ENCODE results near the gene RPLP2.

Gene RPLP2

DNA sequence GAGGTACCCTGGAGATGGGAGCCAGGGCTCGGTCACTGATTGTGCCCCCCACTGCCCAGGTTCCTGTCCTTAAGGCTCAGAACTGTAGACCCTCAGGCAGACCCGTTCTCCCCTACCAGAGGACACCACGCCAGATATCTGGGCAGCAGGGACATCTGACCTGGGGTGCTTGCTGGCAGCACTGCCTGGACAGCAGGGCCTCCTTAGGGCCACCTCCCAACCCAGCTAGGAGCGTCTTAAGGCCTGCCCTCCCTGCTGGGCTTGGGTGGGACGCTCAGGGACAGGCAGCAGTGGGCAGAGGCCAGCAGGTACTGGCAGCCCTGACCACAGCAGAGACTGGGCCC lies 29.5 kb downstream of the RPLP2 start:
- no peak for DNase-seq

DNA sequence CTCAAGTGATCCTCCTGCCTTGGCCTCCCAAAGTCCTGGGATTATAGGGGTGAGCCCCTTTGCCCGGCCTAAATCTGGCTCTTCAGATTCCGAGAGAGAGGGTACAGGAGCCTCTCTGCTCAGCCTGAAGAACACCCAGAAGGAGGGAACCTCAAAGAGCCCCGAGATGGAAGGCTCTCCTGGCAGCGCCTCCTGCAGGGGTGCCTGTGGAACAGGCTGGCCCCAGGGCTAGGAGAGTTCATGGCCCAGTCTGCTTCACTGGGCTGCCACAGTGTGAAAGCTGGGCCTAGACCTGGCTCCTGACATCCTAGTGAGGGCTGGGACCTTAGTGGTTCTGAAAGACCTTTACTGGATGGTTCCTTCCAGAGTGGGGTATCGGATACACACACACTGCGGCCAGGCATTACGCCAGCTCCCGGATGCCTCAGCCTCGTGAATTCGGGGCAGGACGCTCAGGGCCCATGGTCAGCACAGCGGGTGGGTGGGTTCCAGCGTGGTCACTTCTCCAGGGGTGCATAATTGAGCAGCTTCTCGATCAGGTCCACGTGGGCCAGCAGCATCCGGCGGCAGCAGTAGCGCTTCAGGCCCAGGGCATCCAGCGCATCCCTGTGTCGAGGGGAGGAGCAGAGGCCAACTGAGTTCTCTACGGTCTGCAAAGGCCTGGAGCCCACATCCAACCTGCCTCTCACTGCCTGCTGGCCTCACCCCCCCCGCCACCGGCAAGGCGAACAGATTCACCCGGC lies 30.3 kb downstream of the RPLP2 start:
- no peak for DNase-seq

DNA sequence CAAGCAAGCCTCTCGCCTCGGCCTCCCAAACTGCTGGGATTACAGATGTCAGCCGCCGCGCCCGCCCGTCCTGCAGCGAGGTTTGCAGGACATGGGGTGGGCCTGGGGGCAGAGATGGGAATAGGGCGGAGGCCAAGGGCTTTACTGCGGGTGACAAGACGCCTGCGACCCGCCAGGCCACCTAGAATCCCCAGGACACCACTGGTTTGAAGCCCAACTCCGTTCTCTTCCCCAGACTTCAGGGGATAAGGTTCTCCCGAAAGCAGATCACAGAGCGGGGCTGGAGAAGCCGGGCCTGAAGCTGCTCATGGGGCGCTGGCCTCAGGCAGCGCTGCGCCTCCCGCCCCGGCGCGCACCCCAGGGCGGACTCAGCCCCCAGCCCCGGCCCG lies 32.2 kb downstream of the RPLP2 start:
- DNase-seq = peak; percentile 42

DNA sequence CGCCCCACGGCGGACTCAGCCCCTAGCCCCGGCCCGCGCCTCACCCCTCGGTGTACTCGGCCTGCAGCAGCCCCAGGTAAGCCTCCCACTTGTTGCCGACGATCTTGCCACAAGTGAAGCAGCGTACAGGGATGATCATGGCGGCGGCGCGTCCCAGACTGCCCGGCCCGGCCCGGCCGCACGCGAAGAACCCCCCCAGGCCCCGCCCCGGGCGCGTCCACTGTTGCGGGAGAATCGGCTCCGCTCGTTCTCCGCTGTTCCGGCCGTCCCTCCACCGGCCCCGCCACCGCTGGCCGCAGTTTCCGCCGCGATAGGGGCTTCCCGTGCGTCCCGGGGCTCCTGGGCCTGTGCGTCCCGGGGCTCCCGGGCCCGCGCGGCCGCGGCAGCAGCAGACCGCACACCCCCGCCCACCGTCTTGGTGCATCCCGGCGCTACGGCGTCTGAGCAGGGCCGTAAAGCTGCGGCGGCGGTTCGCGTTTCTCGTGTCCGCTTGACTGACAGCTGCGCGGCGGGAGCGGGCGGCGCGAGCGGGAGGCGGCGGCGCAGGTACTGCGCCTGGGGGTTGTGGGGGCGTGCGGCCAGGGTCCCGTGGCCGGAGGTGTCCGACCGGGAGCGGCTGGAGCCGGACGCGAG lies 32.7 kb downstream of the RPLP2 start, which contains the start of the genes POLR2L and TSPAN4:
POLR2L (minus strand) TSS at position 160 of the 633 bp plus-strand sequence; CDS start at position 139, 21 bp downstream.
TSPAN4 (plus strand) TSS at position 483 of the 633 bp plus-strand sequence. CDS start 7,453 bp downstream, outside the sequence.
- DNase-seq = peak; percentile 88

DNA sequence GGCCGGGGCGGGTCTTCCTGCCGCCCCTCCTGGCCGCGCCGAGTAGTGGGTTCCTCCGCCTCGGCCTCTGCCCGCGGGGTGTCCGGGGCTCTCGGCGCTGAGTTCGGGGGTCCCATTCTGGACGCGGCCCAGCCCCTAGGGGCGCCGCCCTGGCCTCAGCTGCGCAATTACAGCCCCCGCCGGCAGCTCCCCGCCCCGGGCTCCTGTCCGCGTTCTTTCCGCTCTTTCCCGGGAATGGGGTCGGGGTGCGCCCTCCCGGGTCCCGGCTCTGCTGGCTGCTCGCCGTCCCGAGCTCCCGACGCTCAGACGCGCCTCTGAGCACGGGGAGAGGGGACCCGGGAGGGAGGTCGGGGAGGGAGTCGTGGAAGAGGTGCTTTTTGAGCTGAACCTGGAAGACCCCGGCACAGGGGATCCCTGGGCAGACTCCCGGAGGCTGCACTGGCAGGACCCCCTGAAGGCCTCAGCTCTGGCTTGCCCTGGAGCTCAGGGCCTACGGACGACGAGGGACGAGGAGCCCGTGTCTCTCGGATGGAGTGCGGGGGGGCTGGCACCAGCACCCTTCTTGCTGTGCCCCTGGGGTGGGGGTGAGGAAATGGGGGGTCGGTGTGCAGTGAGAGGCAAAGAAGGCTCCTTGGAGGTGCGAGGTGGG lies 33.4 kb downstream of the RPLP2 start:
- no peak for DNase-seq

DNA sequence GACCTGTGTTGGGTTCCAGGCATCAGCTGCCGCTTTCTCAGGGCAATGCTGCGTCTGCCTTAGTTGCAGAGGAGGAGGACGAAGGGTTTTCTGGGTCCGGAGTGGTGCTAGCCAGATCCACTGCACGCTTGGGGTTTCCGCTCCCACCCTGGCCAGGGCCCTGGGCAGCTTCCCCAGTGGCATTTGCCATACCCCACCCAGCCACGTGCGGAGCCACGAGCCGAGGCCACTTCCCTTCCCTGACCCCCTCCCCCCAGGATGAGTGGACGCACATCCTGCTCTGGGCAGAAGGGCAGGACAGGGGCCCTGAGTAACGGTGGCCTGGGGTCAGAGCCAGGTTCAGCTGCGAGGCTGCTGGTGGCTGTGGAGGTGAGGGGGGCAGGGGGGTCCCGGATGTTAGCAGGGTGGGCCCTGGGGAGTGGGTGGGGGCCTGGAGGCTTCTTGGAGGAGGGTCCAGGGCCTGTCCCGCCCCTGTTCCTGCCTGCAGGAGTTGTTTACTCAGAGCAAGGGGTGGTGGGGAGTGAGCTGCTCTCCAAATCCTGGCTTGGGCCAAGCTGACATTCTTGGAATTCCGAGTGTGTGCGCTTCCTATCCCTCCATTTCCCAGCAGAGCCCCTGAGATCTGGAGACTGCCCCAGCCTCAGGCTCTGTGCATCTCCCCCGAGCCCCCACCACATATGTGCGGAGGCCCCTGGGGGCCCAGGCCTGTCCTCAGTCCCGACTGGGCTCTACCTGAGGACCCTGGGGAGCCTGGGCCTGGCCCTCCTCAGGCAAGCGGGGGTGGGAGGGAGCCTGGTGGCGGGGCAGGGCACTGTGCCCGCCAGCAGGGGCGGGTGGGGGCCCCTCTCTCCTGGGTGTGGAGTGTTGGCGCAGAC lies 34.3 kb downstream of the RPLP2 start:
- peak; percentile 74 for DNase-seq

DNA sequence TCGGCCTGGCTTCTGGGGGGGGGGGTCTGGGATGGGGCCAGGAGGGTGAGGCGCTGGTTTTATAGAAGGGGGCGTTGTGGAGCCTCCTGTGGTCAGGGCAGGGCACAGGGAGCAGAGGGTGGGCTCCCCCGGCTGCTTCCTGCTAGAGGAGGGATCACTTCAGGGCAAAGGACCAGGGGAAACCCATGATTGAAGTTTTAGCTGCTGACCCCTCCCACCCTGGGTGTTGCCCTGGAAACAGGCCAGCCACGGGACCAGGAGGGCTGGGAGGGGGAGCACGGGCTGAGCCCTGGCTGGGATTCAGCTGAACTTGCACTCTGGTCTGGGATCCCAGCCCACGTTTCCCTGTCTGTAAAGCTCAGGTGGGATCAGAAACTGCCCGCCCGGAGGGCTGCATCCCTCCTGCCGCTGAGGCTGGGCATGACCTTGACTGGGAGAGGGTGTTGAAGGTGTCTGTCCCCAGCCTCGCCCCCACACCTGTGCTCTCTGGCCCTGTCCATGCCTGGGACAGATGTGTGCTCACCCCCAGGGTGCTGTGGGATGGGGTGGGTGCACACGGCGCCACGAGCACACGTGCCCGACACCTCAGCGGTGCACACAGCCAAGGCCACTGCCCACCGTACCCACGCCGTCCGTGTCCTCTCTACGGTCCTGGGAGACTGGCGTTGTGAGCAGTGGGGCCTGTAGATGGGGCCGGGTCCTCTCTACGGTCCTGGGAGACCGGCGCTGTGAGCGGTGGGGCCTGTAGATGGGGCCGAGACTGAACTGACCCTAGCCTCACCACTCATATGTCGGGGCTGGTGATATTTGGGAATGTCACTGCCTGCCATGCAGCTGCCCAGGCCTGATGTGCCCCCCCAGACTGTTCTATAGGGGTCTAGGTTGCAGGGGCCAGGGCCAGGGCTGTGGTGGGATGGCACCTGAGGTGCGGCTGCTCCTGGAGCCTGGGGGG lies 35.2 kb downstream of the RPLP2 start:
- DNase-seq = peak; percentile 61

DNA sequence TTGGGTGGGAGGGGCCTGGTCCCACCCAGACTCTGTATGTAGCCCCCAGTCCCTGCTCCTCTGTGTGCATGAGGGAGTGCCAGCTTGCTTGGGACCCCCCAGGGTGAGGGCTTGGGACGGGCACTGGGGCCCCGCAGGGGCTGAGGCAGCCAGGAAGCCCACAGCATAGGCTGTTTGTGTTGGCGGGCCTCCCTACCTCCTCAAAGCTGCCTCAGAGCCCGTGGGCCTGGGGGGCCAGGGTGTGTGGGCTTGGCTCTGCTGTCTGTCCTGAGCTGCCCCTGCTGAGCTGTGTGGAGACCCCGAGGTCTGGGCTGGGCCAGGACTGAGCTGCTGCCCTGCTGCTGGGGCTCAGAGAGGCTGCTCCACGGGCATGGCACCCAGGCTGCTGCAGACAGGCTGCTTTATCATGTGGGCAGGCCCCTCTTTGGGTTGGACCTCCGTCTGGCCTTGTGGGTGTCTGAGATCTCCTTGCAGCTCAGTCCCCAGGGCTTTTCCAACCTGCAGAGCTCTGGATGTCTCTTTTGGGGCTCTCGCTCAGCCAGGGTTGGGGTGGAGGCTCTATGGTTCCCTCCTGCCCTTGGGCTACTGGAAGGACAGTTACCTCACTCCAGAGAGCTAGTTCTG lies 36.2 kb downstream of the RPLP2 start:
- DNase-seq = no peak

DNA sequence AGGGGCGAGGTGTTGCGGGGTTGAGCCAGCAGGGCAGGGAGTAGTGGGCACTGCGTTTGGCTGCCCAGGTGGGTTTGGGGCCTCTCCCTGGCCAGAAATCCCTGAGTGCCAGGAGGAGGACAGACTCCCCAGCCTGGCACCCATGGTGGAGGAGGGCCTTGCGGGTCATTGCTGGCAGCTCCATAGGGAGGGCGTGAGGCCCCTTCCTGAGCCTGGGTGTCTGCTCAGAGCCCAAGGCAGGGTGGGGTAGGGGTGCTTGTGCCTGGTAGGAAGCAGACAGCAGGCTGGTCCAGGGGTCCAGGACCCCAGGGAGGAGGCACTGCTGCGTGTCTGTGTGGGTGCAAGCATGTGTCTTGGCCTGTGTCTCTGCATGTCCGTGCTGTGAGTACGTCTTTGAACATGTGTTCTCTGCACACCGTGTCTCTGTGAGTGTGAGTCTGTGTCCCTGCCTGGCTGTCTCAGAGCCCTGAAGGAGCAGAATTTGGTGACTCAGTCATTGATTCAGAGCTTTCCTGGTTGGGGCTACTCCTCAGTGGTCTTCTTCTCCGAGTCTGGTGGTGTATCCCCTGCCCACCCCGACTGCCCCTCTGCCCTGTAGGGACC lies 36.8 kb downstream of the RPLP2 start:
- DNase-seq = no peak

DNA sequence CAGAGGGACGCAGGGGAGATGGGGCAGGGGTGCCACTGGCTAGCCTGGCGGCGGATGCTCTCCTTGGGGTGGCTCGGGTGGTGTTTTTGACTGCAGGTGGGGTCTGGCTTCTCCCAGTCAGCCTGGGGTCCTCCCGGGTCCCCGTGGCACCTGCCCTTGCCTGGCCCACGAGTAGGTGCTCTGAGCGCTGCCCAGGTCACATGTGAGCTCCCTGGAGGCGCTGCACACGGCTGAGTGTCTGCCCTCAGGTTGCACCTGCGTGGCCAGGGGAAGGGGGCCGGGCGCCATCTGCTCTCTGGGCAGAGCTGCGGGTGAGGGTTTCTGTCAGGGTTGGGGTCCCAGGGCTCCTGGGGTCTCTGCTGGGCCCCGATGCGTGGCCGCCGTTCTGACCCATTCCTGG lies 38.1 kb downstream of the RPLP2 start:
- no peak for DNase-seq

DNA sequence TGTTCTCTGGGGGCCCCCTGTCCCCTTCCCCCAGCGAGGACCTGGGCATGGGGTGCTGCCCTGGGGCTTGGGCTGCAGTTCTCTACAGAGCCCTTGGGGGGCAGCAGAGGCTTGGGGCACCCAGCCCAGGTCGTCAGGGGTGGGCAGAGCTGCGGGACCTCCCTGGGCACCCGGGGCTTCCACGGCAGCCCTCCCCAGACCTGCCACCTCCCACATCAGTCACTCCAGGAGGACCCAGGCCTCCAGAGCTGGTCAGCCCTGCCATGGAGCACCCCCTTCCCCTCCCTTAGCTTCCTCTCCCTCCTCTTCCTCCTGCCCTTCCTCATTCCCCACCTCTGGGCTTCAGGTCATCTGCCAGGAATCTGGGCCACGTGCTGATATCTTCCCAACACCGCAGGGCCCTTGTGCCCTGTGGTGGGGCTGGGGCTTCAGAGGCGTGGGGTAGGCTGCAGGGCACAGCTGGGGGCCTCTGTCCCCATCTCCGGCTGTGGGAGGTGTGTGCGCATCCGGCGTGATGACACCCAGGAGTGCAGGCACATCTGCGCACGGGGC lies 38.7 kb downstream of the RPLP2 start:
- no peak for DNase-seq

DNA sequence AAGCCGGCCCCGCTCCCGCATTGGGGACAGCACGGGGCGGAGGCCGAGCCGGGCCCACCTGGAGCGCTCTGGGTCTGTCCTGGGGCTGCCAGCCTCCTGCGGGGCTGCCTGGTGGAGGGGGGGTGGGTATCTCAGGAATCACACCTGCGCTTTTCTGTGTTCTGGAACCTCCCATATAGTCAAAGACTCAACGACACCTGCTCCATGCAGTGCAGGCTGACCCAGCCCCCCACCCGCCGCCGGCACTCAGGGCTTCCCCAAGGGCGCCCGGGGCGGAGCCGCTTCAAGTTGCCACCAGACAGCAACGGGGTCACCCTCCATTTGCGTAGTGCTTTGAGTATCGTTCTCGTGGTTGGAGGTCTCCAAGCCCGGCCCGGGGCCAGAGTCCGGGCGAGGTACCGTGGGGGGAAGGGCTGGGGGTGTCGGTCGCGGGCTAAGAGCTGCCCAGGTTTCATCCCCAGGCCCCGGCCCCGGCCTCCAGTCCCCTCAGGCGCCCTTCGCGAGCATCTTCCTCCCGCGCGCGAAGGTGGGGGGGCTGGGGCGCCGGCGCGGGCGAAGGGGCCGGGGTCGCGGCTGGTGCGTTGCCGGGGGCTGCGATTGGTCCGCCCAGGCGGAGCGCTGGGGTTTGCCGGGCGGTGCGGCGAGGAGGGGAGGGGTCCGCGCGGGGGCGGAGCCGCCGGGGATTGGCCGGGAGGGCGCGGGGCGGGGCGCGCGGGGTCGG lies 39.5 kb downstream of the RPLP2 start:
- DNase-seq = no peak

DNA sequence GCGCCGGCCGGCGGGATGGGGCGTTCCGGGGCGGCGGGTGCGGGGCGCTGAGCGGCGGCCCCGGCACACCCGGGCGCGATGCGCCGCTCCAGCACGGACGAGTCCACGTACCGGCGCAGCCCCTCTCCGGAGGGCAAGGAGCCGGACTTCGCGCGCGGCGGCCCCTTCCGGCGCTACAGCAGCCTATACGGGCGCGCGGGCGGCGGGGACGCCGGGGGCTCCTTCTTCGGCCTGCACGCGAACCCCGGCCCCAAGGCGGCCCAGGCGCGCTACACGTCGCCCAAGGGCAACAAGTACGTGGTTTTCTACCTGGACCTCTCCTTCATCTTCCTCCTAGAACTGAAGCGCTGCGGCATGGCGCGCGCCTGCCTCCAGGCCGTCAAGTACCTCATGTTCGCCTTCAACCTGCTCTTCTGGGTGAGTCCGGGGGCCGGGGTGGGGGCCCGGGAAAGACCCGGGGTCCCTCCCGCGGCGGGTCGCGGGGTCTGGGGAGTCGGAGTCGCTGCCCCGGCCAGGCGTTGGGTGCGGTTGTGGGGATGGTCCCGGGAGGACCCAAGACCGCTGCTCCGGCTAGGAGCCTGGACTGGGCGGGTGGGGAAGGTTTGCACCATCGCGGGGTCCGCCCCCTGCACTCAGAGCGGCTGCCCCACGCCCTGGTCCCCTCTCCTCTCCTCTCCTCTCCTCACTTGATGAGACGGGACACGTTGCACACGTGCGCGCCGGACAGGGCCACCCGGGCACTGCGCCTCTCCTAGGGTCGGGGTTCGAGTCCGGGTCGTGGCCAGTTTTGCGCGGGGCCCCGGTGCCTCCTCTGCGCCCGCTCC lies 40.4 kb downstream of the RPLP2 start:
- no peak for DNase-seq

DNA sequence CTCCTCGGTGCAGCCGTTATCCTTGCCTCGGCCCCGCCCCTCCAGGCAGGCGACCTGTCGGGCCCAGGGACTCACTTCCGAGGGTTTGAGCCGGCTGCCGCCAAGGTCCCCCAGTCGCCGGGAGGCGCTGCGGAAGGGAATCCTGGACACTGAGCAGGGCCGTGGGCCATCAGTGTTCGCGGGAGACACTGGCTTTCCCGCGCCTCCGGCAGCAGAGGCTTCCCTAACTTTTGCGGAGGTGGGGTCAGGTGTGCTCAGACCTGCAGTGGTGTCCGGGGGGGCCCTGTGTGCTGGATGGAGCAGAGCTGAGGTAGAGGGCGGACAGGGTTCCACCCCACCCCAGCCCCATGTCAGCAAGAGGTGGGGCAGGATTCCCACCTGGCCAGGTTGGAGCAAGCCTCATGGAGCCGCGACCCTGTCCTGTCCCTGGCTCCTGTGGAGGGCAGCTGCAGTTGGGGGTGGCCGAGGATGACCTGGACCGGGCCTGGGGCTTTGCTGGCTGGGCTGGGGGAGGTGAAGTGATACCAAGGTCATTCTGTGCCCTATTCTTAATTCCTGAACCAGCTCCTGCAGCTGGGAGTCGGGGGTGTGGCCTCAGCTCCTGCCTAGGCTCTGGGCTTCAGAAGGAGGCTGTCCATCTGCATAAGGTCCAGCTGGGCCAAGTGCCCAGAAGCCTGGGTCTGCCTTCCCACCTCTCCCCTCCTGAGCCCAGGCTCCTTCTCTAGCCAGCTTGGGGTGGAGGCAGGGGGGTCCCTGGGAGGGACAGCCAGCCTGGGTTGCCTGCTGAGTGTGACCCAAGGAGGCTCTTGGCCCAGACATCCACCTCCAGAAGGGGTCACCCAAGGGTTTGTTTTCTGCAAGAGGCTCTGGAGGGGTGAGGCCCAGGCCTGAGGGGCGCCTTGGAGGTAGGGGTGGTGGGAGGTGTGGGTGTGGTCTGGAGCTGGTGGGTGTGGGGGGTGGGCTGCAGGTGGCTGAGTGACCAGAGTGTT lies 41.3 kb downstream of the RPLP2 start:
- DNase-seq = no peak

DNA sequence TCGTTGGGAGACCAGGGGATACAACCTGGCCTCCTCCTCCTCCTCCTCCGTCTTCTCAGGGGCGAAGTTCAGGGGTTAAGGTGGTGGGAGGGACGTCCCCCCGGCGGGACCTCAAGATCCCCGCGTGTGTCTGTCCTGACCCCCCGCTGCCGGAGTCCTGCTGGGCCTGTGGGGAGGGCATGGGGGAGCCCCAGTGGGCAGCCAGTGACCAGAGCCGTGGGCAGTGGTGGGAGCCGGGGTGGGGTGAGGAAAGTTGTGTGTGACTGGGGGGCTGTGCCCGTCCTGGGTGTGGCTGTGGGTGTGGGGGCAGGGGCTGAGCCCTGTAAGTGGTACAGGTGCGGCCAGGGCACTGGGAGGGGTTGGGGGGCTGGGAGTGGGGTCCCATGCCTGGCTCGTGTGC lies 43.0 kb downstream of the RPLP2 start:
- no peak for DNase-seq

DNA sequence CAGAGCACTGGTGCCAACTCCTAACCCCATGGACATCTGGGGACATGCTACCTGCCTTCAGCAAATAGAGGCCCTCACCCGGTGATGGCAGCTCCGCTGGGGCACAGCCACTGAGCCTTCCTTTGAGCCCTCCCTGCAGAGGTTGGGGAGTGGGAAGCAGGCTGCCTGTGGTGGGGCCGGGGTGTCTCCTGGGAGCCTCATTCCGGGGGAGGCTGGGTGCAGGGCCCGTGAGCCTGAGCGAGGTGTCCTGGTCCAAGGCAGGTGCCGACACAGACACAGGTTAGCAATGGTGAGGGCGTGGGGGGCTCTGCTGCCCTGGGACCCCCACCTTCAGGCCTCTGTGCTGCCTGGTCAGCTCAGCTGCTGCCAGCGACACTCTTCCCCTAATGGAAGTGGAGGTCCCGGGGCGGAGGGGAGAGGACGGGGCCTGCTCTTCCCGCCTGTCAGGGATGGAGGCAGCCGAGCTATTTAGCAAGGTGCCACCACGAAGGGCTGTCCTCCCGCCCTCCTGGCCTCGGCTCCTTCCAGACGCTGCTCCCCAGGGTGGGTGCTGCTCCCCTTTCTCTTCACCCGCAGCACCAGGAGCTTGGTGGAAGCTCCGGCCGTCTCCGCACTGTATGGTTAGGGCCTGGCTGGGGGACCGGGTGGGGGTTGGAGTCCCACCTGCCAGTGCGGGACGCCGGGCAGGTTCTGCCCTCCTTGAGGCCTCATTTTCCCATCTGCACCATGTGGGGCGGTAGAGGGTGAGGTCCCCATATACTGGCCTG lies 44.1 kb downstream of the RPLP2 start:
- DNase-seq = no peak

Data from kidney glomerular epithelial cell (primary cell).